ENCODE data around the gene LCLAT1.

Gene LCLAT1

GRCh38 chr2:30514134-30514847, 67.2 kb downstream of the LCLAT1 start:
- Histone ChIP-seq H3K27me3 (ENCODE audit: insufficient read depth, low read length, poor library complexity, severe bottlenecking) (no peaks in the 10 kb centered on the region), H3K79me2 (ENCODE audit: insufficient read depth, low read length) (peaks cover 36% of the 10 kb centered on the region), H3K9ac (ENCODE audit: low read depth, low read length, poor library complexity, severe bottlenecking) (no peak overlapping the region), H3K4me2 (ENCODE audit: low read depth, low read length, poor library complexity, severe bottlenecking) (no peak overlapping the region), H3K4me3 (ENCODE audit: low read length, poor library complexity, severe bottlenecking) (no peak overlapping the region), H4K20me1 (ENCODE audit: insufficient read depth, low read length, poor library complexity, severe bottlenecking) (peaks cover 23% of the 10 kb centered on the region), H3F3A (ENCODE audit: low read depth) (no peaks in the 10 kb centered on the region), H3K36me3 (ENCODE audit: insufficient read depth, low read length) (peaks cover 8% of the 10 kb centered on the region; the same call in 1 of the 2 replicates), H3K4me1 (ENCODE audit: insufficient read depth, low read length, poor library complexity, severe bottlenecking) (no peaks in the 10 kb centered on the region), H2AFZ (ENCODE audit: low read length) (no peak overlapping the region), H3K9me3 (ENCODE audit: insufficient read depth, low read depth, low read length) (peaks cover 8% of the 10 kb centered on the region; the same call in 1 of the 2 replicates), H3K9me2 (replicated peaks; ENCODE audit: low read depth, low read length) (no peaks in the 10 kb centered on the region)
- TF ChIP-seq EZH2phosphoT487 (IDR thresholded peaks at IDR 0.05; ENCODE audit: borderline replicate concordance) = no peak
- no peak for TF ChIP-seq CTCF (conservative IDR thresholded peaks at IDR 0.05; ENCODE audit: low read length)

- H3F3A ChIP-seq (ENCODE audit: low read depth) = no peaks in the 10 kb centered on the region
- H3K9me2 ChIP-seq (replicated peaks; ENCODE audit: low read depth, low read length) = no peaks in the 10 kb centered on the region
- H2AFZ ChIP-seq (ENCODE audit: low read length) = no peak overlapping the region
- H3K4me3 ChIP-seq (ENCODE audit: low read length, poor library complexity, severe bottlenecking) = no peak overlapping the region
- peaks cover 23% of the 10 kb centered on the region for H4K20me1 ChIP-seq (ENCODE audit: insufficient read depth, low read length, poor library complexity, severe bottlenecking)
- H3K36me3 ChIP-seq (ENCODE audit: insufficient read depth, low read length) = peaks cover 14% of the 10 kb centered on the region; the same call in 1 of the 2 replicates
- no peak overlapping the region for H3K9ac ChIP-seq (ENCODE audit: low read depth, low read length, poor library complexity, severe bottlenecking)
- peaks cover 14% of the 10 kb centered on the region; the same call in 1 of the 2 replicates for H3K9me3 ChIP-seq (ENCODE audit: insufficient read depth, low read depth, low read length)
- no peaks in the 10 kb centered on the region for H3K27me3 ChIP-seq (ENCODE audit: insufficient read depth, low read length, poor library complexity, severe bottlenecking)
- peaks cover 29% of the 10 kb centered on the region for H3K79me2 ChIP-seq (ENCODE audit: insufficient read depth, low read length)
- H3K4me1 ChIP-seq (ENCODE audit: insufficient read depth, low read length, poor library complexity, severe bottlenecking) = no peaks in the 10 kb centered on the region
- TF ChIP-seq EZH2phosphoT487 (IDR thresholded peaks at IDR 0.05; ENCODE audit: borderline replicate concordance) (no peak), CTCF (conservative IDR thresholded peaks at IDR 0.05; ENCODE audit: low read length) (no peak)
- no peak overlapping the region for H3K4me2 ChIP-seq (ENCODE audit: low read depth, low read length, poor library complexity, severe bottlenecking)
Observed at GRCh38 chr2:30514848-30515435, 67.9 kb downstream of the LCLAT1 start.

- H3F3A ChIP-seq (ENCODE audit: low read depth) = no peaks in the 10 kb centered on the region
- H3K79me2 ChIP-seq (ENCODE audit: insufficient read depth, low read length) = peaks cover 28% of the 10 kb centered on the region
- H3K36me3 ChIP-seq (ENCODE audit: insufficient read depth, low read length) = peaks cover 19% of the 10 kb centered on the region; the same call in 1 of the 2 replicates
- H3K9me2 ChIP-seq (replicated peaks; ENCODE audit: low read depth, low read length) = no peaks in the 10 kb centered on the region
- no peak for TF ChIP-seq EZH2phosphoT487 (IDR thresholded peaks at IDR 0.05; ENCODE audit: borderline replicate concordance)
- TF ChIP-seq CTCF (conservative IDR thresholded peaks at IDR 0.05; ENCODE audit: low read length) = no peak
- H4K20me1 ChIP-seq (ENCODE audit: insufficient read depth, low read length, poor library complexity, severe bottlenecking) = peaks cover 20% of the 10 kb centered on the region
- no peak overlapping the region for H3K4me2 ChIP-seq (ENCODE audit: low read depth, low read length, poor library complexity, severe bottlenecking)
- H2AFZ ChIP-seq (ENCODE audit: low read length) = no peak overlapping the region
- H3K4me3 ChIP-seq (ENCODE audit: low read length, poor library complexity, severe bottlenecking) = no peak overlapping the region
- no peaks in the 10 kb centered on the region for H3K4me1 ChIP-seq (ENCODE audit: insufficient read depth, low read length, poor library complexity, severe bottlenecking)
- no peaks in the 10 kb centered on the region for H3K27me3 ChIP-seq (ENCODE audit: insufficient read depth, low read length, poor library complexity, severe bottlenecking)
- peaks cover 15% of the 10 kb centered on the region; the same call in 1 of the 2 replicates for H3K9me3 ChIP-seq (ENCODE audit: insufficient read depth, low read depth, low read length)
- no peak overlapping the region for H3K9ac ChIP-seq (ENCODE audit: low read depth, low read length, poor library complexity, severe bottlenecking)
Observed at GRCh38 chr2:30516166-30516565, 69.1 kb downstream of the LCLAT1 start.

All from Loucy (cell line).